GM12878 (cell line): ENCODE measurements around the gene RPUSD1. TPM values are rescaled to one million over a fixed set of nuclear protein-coding genes. Genes with fewer than 3 reads are reported as not detected.

ENCODE experiments used
- ATAC-seq: fragments of 200-7000 bp; cut with Tn5 transposase; 3 replicates; pipeline ENCODE4 v1.9.1; 2020; ENCODE audit warnings: mild to moderate bottlenecking, moderate library complexity
- BruUV-seq: library from RNA; stranded (reverse); fragments of 400-500 nt; replicated peaks from 2 replicates; lab custom pipeline; 2021; lab: Mats Ljungman, UMichigan
- CTCF ChIA-PET: fragments of 300-600 bp; sonication (Branson Sonifier 250); formaldehyde crosslinking; extraction: SDS; loops from one replicate; lab custom pipeline; 2021; ENCODE audit warnings: inconsistent platforms; lab: Yijun Ruan, JAX
- POLR2A ChIA-PET: fragments of 350-600 bp; formaldehyde crosslinking; extraction: SDS; loops from one replicate; lab custom pipeline; 2021; ENCODE audit warnings: inconsistent platforms; lab: Charles Lee
- RAD21 ChIA-PET: fragments of 300-600 bp; sonication (Branson Sonifier 250); formaldehyde crosslinking; loops from one replicate; lab custom pipeline; 2023; ENCODE audit warnings: antibody characterized with exemption; ENCODE audit not compliant: unreplicated experiment; lab: Charles Lee
- SMC1A ChIA-PET: fragments of 300-600 bp; sonication (Branson Sonifier 250); formaldehyde crosslinking; loops from one replicate; lab custom pipeline; 2023; ENCODE audit not compliant: unreplicated experiment, uncharacterized antibody; lab: Charles Lee
- DNase-seq: peaks from one replicate; pipeline ENCODE4 v3.0.0-alpha.2; 2011; ENCODE audit warnings: low read depth, low spot score
- FAIRE-seq: peaks from 3 replicates; lab custom pipeline; 2011; peaks lifted over from hg19 to GRCh38; lab: Jason Lieb, UNC
- H2AFZ ChIP-seq: 2 replicates; pipeline ENCODE4 v1.6.0; 2011; ENCODE audit warnings: low read depth, low read length, control low read depth; ENCODE audit not compliant: control insufficient read depth
- H3K27ac ChIP-seq: 2 replicates; pipeline ENCODE4 v1.5.1; 2011; ENCODE audit warnings: control low read depth; ENCODE audit not compliant: control insufficient read depth, insufficient read depth
- H3K27me3 ChIP-seq, 2 experiments: replicated peaks in 1 of 2; 2 replicates each; pipeline versions ENCODE4 v1.6.0 to v1.6.1; 2011; ENCODE audit warnings: low read length in 1 of 2; ENCODE audit not compliant: control insufficient read depth in 2 of 2, insufficient read depth in 2 of 2
- H3K36me3 ChIP-seq, 2 experiments: 2 replicates each; pipeline ENCODE4 v1.5.1; 2011; ENCODE audit warnings: low read length in 1 of 2; ENCODE audit not compliant: control insufficient read depth in 2 of 2, insufficient read depth in 2 of 2
- H3K4me1 ChIP-seq: 2 replicates; pipeline ENCODE4 v1.6.1; 2011; ENCODE audit warnings: mild to moderate bottlenecking, low read length, moderate library complexity, mixed read lengths; ENCODE audit not compliant: control insufficient read depth, insufficient read depth
- H3K4me2 ChIP-seq: 2 replicates; pipeline ENCODE4 v1.6.0; 2011; ENCODE audit warnings: control low read depth; ENCODE audit not compliant: control insufficient read depth, insufficient read depth
- H3K4me3 ChIP-seq: fragments of 200-600 bp; sonication (generic); 2 replicates; pipeline ENCODE4 v1.5.1; 2016
- H3K79me2 ChIP-seq: 2 replicates; pipeline ENCODE4 v1.6.0; 2011; ENCODE audit warnings: low read length; ENCODE audit not compliant: control insufficient read depth, insufficient read depth
- H3K9ac ChIP-seq: 2 replicates; pipeline ENCODE4 v1.8.0; 2011; ENCODE audit warnings: low read length, control low read depth, mixed read lengths; ENCODE audit not compliant: control insufficient read depth, insufficient read depth
- H3K9me3 ChIP-seq: replicated peaks from 3 replicates; pipeline ENCODE4 v1.5.1; 2011; ENCODE audit warnings: mild to moderate bottlenecking, low read length; ENCODE audit not compliant: control insufficient read depth, insufficient read depth
- H4K20me1 ChIP-seq: 2 replicates; pipeline ENCODE4 v1.6.0; 2011; ENCODE audit not compliant: control insufficient read depth, insufficient read depth
- BCL11A ChIP-seq: IDR thresholded peaks from 2 replicates; pipeline ENCODE4 v1.6.1; 2011; ENCODE audit warnings: low read depth, low read length
- HDAC2 ChIP-seq: fragments of 200-600 bp; sonication (generic); IDR thresholded peaks from 2 replicates; pipeline ENCODE4 v1.6.1; 2017
- IKZF1 ChIP-seq: fragments of 450-650 bp; conservative IDR thresholded peaks from 2 replicates; pipeline ENCODE4 v1.6.1; 2017; ENCODE audit warnings: antibody characterized with exemption, mild to moderate bottlenecking
- JUND ChIP-seq: IDR thresholded peaks from 2 replicates; pipeline ENCODE4 v1.6.1; 2012; ENCODE audit warnings: low read depth, mild to moderate bottlenecking, low read length, improper control_type of control experiment, moderate library complexity
- MEF2B ChIP-seq: fragments of 450-650 bp; IDR thresholded peaks from 2 replicates; pipeline ENCODE4 v1.6.1; 2018; ENCODE audit warnings: mild to moderate bottlenecking, moderate library complexity; ENCODE audit not compliant: partially characterized antibody, poor library complexity, severe bottlenecking
- SIN3A ChIP-seq: IDR thresholded peaks from 2 replicates; pipeline ENCODE4 v1.6.1; 2012; ENCODE audit warnings: low read depth, low read length, improper control_type of control experiment
- SMARCA5 ChIP-seq: fragments of 450-650 bp; IDR thresholded peaks from 2 replicates; pipeline ENCODE4 v1.6.1; 2017; ENCODE audit warnings: mild to moderate bottlenecking
- SREBF1 ChIP-seq: IDR thresholded peaks from 2 replicates; pipeline ENCODE4 v1.6.1; 2012; ENCODE audit warnings: mild to moderate bottlenecking, low read length
- WGBS: methylation state at CpG from one replicate; pipeline ENCODE4 v1.1.6; 2016; ENCODE audit warnings: low lambda C conversion rate; ENCODE audit not compliant: insufficient replicate concordance, insufficient coverage; ENCODE audit errors: missing lambda C conversion rate; 5-methylcytosine and 5-hydroxymethylcytosine counted together
- in situ Hi-C: fragments of 300-500 bp; cut with MboI; formaldehyde crosslinking; loops from 9 replicates; pipeline ENCODE4 v1.14.3; 2018; ENCODE audit warnings: mixed read lengths
- intact Hi-C: fragments of 100-400 bp; cut with micrococcal nuclease; formaldehyde crosslinking; loops from one replicate; pipeline ENCODE4 v1.14.2; 2022; ENCODE audit not compliant: unreplicated experiment
- polyA plus RNA-seq, 11 experiments: library from polyadenylated mRNA; depleted of rRNA in 4 of 11; unstranded in 6 of 11; stranded (reverse) in 5 of 11; fragments of >200 nt; fragmentation: Nextera tagmentation in 4 of 11; fragmentation: Illumina TruSeq in 1 of 11; extraction: Ambion mirVana in 4 of 11; extraction: Trizol in 1 of 11; gene quantifications; 1 replicate in 1 of 11; 2 replicates in 10 of 11; pipeline versions ENCODE4 v1.2.1 to v1.2.3, GENCODE V29; 2011 to 2016; ENCODE audit warnings: inconsistent platforms in 2 of 11, missing spikeins in 2 of 11, low read depth in 1 of 11
- total RNA-seq, 4 experiments: library from RNA; depleted of rRNA in 3 of 4; stranded (reverse); fragments of >200 nt in 3 of 4; fragmentation: Illumina TruSeq in 1 of 4; extraction: Trizol in 1 of 4; gene quantifications; 2 replicates each; pipeline versions ENCODE4 v1.2.1 to v1.2.3, GENCODE V29; 2013 to 2021
- TF ChIP-seq, protein P1 (sequence below): IDR thresholded peaks from 2 replicates; pipeline ENCODE4 v1.6.1; 2011; ENCODE audit warnings: low read depth, mild to moderate bottlenecking, low read length, moderate library complexity, borderline replicate concordance; ENCODE audit errors: extremely low read depth
- TF ChIP-seq, protein P2 (sequence below): IDR thresholded peaks from 2 replicates; pipeline ENCODE4 v1.6.1; 2011; ENCODE audit warnings: mild to moderate bottlenecking, low read depth, low read length, moderate library complexity; ENCODE audit not compliant: insufficient replicate concordance

RPUSD1 gene
- total and polyA plus RNA-seq, 10 of the 15 experiments (the other 5 are each of a cell fraction or from before 2014, with no cell fraction given), result 0.55 to 49.9 (median 21.1) TPM

DNA sequence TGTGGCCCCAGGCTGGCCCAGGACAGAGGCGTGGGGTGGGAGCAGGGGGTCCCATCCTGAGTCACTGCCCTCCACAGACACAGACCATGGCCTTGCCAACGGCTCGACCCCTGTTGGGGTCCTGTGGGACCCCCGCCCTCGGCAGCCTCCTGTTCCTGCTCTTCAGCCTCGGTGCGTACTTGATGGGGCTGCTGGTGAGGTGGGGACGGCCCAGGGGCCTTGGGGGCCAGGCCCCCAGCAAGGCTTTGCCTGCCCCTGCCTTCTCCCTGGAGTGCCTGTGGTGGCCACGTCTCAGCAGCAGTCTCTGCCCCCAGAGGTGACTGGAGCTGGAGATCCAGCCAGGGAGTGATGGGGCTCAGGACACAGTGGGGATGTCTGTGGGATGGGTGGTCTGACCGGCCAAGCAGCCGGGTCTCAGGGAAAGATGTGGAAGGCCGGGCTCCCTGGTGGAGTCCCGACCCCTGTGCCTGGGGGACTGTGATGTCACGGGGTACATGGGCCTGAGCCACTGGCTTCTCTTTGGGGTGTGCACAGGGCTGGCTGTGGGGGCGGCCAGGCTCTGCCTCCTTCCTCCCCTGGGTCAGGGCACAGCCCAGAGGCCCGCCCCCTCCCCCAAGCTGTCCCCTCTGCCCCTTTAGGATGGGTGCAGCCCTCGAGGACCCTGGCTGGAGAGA lies 25.4 kb downstream of the RPUSD1 start:
- FAIRE-seq, result no peak
- Histone ChIP-seq H3K9me3 (no peaks in the 10 kb centered on the region), H3K79me2 (no peaks in the 10 kb centered on the region), H3K27me3 (no peaks in the 10 kb centered on the region), H3K36me3 (no peaks in the 10 kb centered on the region), H3K27ac (no peak overlapping the region), H3K4me1 (no peaks in the 10 kb centered on the region), H3K9ac (no peak overlapping the region), H3K4me3 (no peak overlapping the region), H3K4me2 (no peak overlapping the region), H4K20me1 (no peaks in the 10 kb centered on the region)
- WGBS, result 26% methylated on average over 16 of the region's 17 CpGs
- ChIA-PET SMC1A (no interaction called here), POLR2A (no interaction called here), CTCF (no interaction called here)
- no TSS peak for BruUV-seq
- DNase-seq, result no peak
- no peak for ATAC-seq
- in situ Hi-C loops, result no loop called here
- intact Hi-C loops, result no loop called here
- TF ChIP-seq SIN3A (no peak), HDAC2 (no peak), SREBF1 (no peak), IKZF1 (no peak), JUND (no peak), MEF2B (no peak), SMARCA5 (no peak), BCL11A (no peak)
- TF ChIP-seq, protein P1, sequence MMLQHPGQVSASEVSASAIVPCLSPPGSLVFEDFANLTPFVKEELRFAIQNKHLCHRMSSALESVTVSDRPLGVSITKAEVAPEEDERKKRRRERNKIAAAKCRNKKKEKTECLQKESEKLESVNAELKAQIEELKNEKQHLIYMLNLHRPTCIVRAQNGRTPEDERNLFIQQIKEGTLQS, result no peak
- TF ChIP-seq, protein P2, sequence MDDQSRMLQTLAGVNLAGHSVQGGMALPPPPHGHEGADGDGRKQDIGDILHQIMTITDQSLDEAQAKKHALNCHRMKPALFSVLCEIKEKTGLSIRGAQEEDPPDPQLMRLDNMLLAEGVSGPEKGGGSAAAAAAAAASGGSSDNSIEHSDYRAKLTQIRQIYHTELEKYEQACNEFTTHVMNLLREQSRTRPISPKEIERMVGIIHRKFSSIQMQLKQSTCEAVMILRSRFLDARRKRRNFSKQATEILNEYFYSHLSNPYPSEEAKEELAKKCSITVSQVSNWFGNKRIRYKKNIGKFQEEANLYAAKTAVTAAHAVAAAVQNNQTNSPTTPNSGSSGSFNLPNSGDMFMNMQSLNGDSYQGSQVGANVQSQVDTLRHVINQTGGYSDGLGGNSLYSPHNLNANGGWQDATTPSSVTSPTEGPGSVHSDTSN, result no peak
- TF ChIP-seq, all 136 proteins: peak for 0
- RAD21 ChIA-PET, result no interaction called here
- H2AFZ ChIP-seq, result no peak overlapping the region
